H1 (cell line): ENCODE results near the gene NOL9. TPM values are rescaled to one million over a fixed set of nuclear protein-coding genes. Genes with fewer than 3 reads are reported as not detected.

Experiments
- CTCF ChIA-PET: fragments of 300-600 bp; sonication (Branson Sonifier 250); formaldehyde crosslinking; loops from one replicate; lab custom pipeline; 2021; ENCODE audit not compliant: partially characterized antibody; lab: Charles Lee
- POLR2A ChIA-PET: fragments of 300-600 bp; sonication (Branson Sonifier 250); formaldehyde crosslinking; loops from one replicate; lab custom pipeline; 2021; ENCODE audit warnings: inconsistent platforms; ENCODE audit not compliant: partially characterized antibody; lab: Charles Lee
- DNase-seq, 2 experiments: peaks; one replicate each; pipeline versions ENCODE4 v3.0.0 to v3.0.0-alpha.2; 2010 to 2022; ENCODE audit warnings: low spot score in 2 of 2, low read depth in 1 of 2, mixed read lengths in 1 of 2
- FAIRE-seq: peaks from 2 replicates; lab custom pipeline; 2011; peaks lifted over from hg19 to GRCh38; lab: Jason Lieb, UNC
- H2AFZ ChIP-seq: 2 replicates; pipeline ENCODE4 v1.8.1; 2012; ENCODE audit warnings: low read length, inconsistent platforms
- H2AK5ac ChIP-seq: 2 replicates; pipeline ENCODE4 v1.6.1; 2013; ENCODE audit warnings: low read depth, low read length
- H2BK120ac ChIP-seq: replicated peaks from 2 replicates; pipeline ENCODE3; 2013; ENCODE audit warnings: low read depth, low read length, inconsistent platforms
- H2BK12ac ChIP-seq: 2 replicates; pipeline ENCODE4 v1.6.1; 2013; ENCODE audit warnings: low read depth, low read length
- H2BK15ac ChIP-seq: 2 replicates; pipeline ENCODE4 v1.6.1; 2013; ENCODE audit warnings: low read length
- H2BK20ac ChIP-seq: 2 replicates; pipeline ENCODE4 v1.6.1; 2013; ENCODE audit warnings: low read length
- H2BK5ac ChIP-seq: 2 replicates; pipeline ENCODE4 v1.6.1; 2013; ENCODE audit warnings: low read depth, low read length
- H3K14ac ChIP-seq: 2 replicates; pipeline ENCODE4 v1.6.1; 2013; ENCODE audit warnings: inconsistent platforms; ENCODE audit not compliant: insufficient read length
- H3K18ac ChIP-seq: 2 replicates; pipeline ENCODE4 v1.6.1; 2013; ENCODE audit warnings: low read length; ENCODE audit errors: extremely low read depth
- H3K23ac ChIP-seq: 2 replicates; pipeline ENCODE4 v1.6.1; 2013; ENCODE audit warnings: inconsistent platforms; ENCODE audit not compliant: insufficient read length
- H3K23me2 ChIP-seq: 2 replicates; pipeline ENCODE4 v1.6.1; 2013; ENCODE audit warnings: low read depth, low read length
- H3K27ac ChIP-seq: 2 replicates; pipeline ENCODE4 v1.6.1; 2011; ENCODE audit warnings: low read depth, low read length, inconsistent platforms
- H3K27me3 ChIP-seq, 4 experiments: replicated peaks in 1 of 4; 1 replicate in 1 of 4; 2 replicates in 3 of 4; pipeline versions ENCODE4 v1.6.1 to v1.8.1; 2011 to 2013; ENCODE audit warnings: low read length in 3 of 4, mild to moderate bottlenecking in 3 of 4, inconsistent platforms in 2 of 4, mixed read lengths in 2 of 4, moderate library complexity in 1 of 4; ENCODE audit not compliant: control insufficient read depth in 3 of 4, insufficient read depth in 3 of 4; ENCODE audit errors: extremely low read depth in 1 of 4
- H3K36me3 ChIP-seq, 4 experiments: 2 replicates each; pipeline versions ENCODE4 v1.6.1 to v1.8.1; 2011 to 2013; ENCODE audit warnings: mild to moderate bottlenecking in 4 of 4, low read length in 3 of 4, moderate library complexity in 2 of 4, control low read depth in 1 of 4, inconsistent platforms in 1 of 4; ENCODE audit not compliant: insufficient read depth in 4 of 4, control insufficient read depth in 2 of 4
- H3K4ac ChIP-seq: replicated peaks from 2 replicates; pipeline ENCODE3; 2013; ENCODE audit warnings: low read length, low read depth, mixed read lengths, inconsistent platforms; ENCODE audit not compliant: insufficient read length
- H3K4me1 ChIP-seq, 4 experiments: replicated peaks in 1 of 4; 1 replicate in 1 of 4; 2 replicates in 3 of 4; pipeline versions ENCODE4 v1.6.1 to v1.8.1; 2011 to 2013; ENCODE audit warnings: low read length in 3 of 4, inconsistent platforms in 2 of 4, mixed read lengths in 1 of 4; ENCODE audit not compliant: insufficient read depth in 4 of 4, control insufficient read depth in 3 of 4
- H3K4me2 ChIP-seq, 2 experiments: 2 replicates each; pipeline versions ENCODE4 v1.6.1 to v1.8.1; 2011 to 2013; ENCODE audit warnings: low read depth in 2 of 2, low read length in 2 of 2, control low read depth in 1 of 2, inconsistent platforms in 1 of 2, mild to moderate bottlenecking in 1 of 2; ENCODE audit not compliant: insufficient read depth in 1 of 2
- H3K4me3 ChIP-seq, 4 experiments: fragments of 200-600, 300-600 bp in 1 of 4; sonication (generic), shearing (Covaris generic), sonication (Bioruptor Twin) in 1 of 4; 2 replicates each; pipeline versions ENCODE4 v1.5.1 to v1.8.1; 2011 to 2016; ENCODE audit warnings: low read length in 4 of 4, low read depth in 3 of 4, control low read depth in 2 of 4, inconsistent platforms in 2 of 4, mild to moderate bottlenecking in 2 of 4, mixed read lengths in 1 of 4, moderate library complexity in 1 of 4; ENCODE audit not compliant: insufficient read depth in 2 of 4; ENCODE audit errors: extremely low read depth in 1 of 4
- H3K56ac ChIP-seq: replicated peaks from 2 replicates; pipeline ENCODE3; 2013; ENCODE audit warnings: low read depth, mild to moderate bottlenecking, mixed read lengths, low read length, inconsistent platforms; ENCODE audit not compliant: insufficient read length
- H3K79me1 ChIP-seq: 2 replicates; pipeline ENCODE4 v1.6.1; 2013; ENCODE audit warnings: low read depth, low read length, control low read depth
- H3K79me2 ChIP-seq, 2 experiments: 2 replicates each; pipeline versions ENCODE4 v1.6.1 to v1.8.1; 2012 to 2013; ENCODE audit warnings: low read length in 2 of 2, mild to moderate bottlenecking in 2 of 2, inconsistent platforms in 1 of 2; ENCODE audit not compliant: insufficient read depth in 2 of 2, control insufficient read depth in 1 of 2
- H3K9ac ChIP-seq, 4 experiments: replicated peaks in 1 of 4; 1 replicate in 1 of 4; 2 replicates in 3 of 4; pipeline versions ENCODE4 v1.6.1 to v1.8.1; 2011 to 2013; ENCODE audit warnings: low read depth in 3 of 4, low read length in 3 of 4, control low read depth in 2 of 4, mild to moderate bottlenecking in 2 of 4, moderate library complexity in 2 of 4, inconsistent platforms in 1 of 4; ENCODE audit errors: extremely low read depth in 1 of 4
- H3K9me3 ChIP-seq, 2 experiments: 2 replicates each; pipeline versions ENCODE4 v1.6.1 to v1.8.1; 2012 to 2013; ENCODE audit warnings: mild to moderate bottlenecking in 2 of 2, moderate library complexity in 2 of 2, control low read depth in 1 of 2, inconsistent platforms in 1 of 2, low read depth in 1 of 2, low read length in 1 of 2, mixed read lengths in 1 of 2; ENCODE audit not compliant: insufficient read depth in 2 of 2
- H4K20me1 ChIP-seq, 2 experiments: replicated peaks in 1 of 2; 2 replicates each; pipeline versions ENCODE3 to v1.8.1; 2011 to 2013; ENCODE audit warnings: inconsistent platforms in 2 of 2, low read length in 2 of 2, mild to moderate bottlenecking in 1 of 2; ENCODE audit not compliant: insufficient read depth in 2 of 2, control insufficient read depth in 1 of 2
- H4K5ac ChIP-seq: 2 replicates; pipeline ENCODE4 v1.6.1; 2013; ENCODE audit warnings: low read length, low read depth, mixed read lengths, inconsistent platforms; ENCODE audit not compliant: insufficient read length
- H4K8ac ChIP-seq: 2 replicates; pipeline ENCODE4 v1.8.0; 2013; ENCODE audit warnings: mild to moderate bottlenecking, moderate library complexity, low read length, inconsistent platforms; ENCODE audit not compliant: insufficient read depth; ENCODE audit errors: extremely low read depth
- H4K91ac ChIP-seq: replicated peaks from 2 replicates; pipeline ENCODE3; 2013; ENCODE audit warnings: low read length, mixed read lengths, inconsistent platforms; ENCODE audit not compliant: insufficient read length
- ASH2L ChIP-seq: fragments of 200-600, 300-600 bp; sonication (generic); IDR thresholded peaks from one replicate; pipeline ENCODE4 v1.7.1; 2017; ENCODE audit warnings: low read length
- CEBPB ChIP-seq: IDR thresholded peaks from 2 replicates; pipeline ENCODE4 v1.6.1; 2012; ENCODE audit warnings: low read depth, low read length
- CREB1 ChIP-seq: IDR thresholded peaks from 2 replicates; pipeline ENCODE4 v1.6.1; 2012; ENCODE audit warnings: inconsistent platforms
- GTF2F1 ChIP-seq: IDR thresholded peaks from 2 replicates; pipeline ENCODE4 v1.6.1; 2012; ENCODE audit warnings: low read depth, low read length, improper control_type of control experiment, borderline replicate concordance
- HDAC6 ChIP-seq: IDR thresholded peaks from one replicate; pipeline ENCODE4 v1.7.1; 2012; ENCODE audit warnings: low read depth, mild to moderate bottlenecking, inconsistent platforms, low read length, moderate library complexity
- MAFK ChIP-seq: IDR thresholded peaks from 2 replicates; pipeline ENCODE4 v1.6.1; 2012; ENCODE audit warnings: low read depth, mild to moderate bottlenecking, improper control_type of control experiment, low read length
- NRF1 ChIP-seq: IDR thresholded peaks from 2 replicates; pipeline ENCODE4 v1.6.1; 2011; ENCODE audit warnings: mild to moderate bottlenecking, low read depth, low read length, improper control_type of control experiment
- PHF8 ChIP-seq: fragments of 200-600 bp; sonication (generic); conservative IDR thresholded peaks from 2 replicates; pipeline ENCODE4 v1.7.1; 2012; ENCODE audit warnings: low read depth, mild to moderate bottlenecking, inconsistent platforms, low read length, moderate library complexity
- RNF2 ChIP-seq: fragments of 200-900, 300-1000 bp; sonication (generic); IDR thresholded peaks from 2 replicates; pipeline ENCODE4 v1.7.1; 2016; ENCODE audit warnings: borderline replicate concordance, low read depth, mild to moderate bottlenecking, antibody characterized with exemption, low read length; ENCODE audit not compliant: poor library complexity, severe bottlenecking; ENCODE audit errors: missing control alignments
- RXRA ChIP-seq: IDR thresholded peaks from 2 replicates; pipeline ENCODE4 v1.6.1; 2011; ENCODE audit warnings: low read depth, mild to moderate bottlenecking, low read length, moderate library complexity; ENCODE audit not compliant: insufficient read depth
- SAP30 ChIP-seq: fragments of 300-600 bp; sonication (generic); IDR thresholded peaks from 2 replicates; pipeline ENCODE4 v1.7.1; 2012; ENCODE audit warnings: low read length, moderate library complexity, mild to moderate bottlenecking, inconsistent platforms; ENCODE audit not compliant: insufficient read depth, insufficient replicate concordance
- SIX5 ChIP-seq: IDR thresholded peaks from 2 replicates; pipeline ENCODE4 v1.6.1; 2011; ENCODE audit warnings: mild to moderate bottlenecking, low read depth, low read length
- TCF12 ChIP-seq: IDR thresholded peaks from 2 replicates; pipeline ENCODE4 v1.6.1; 2011; ENCODE audit warnings: low read depth, mild to moderate bottlenecking, low read length
- WGBS, 2 experiments: shearing (Covaris generic) in 1 of 2; methylation state at CpG; one replicate each; pipeline versions ENCODE4 v1.1.6 to v1.1.7; 2013 to 2015; ENCODE audit warnings: low lambda C conversion rate in 2 of 2, mixed read lengths in 2 of 2, inconsistent platforms in 1 of 2, low coverage in 1 of 2, missing lambda C conversion rate in 1 of 2; ENCODE audit not compliant: insufficient replicate concordance in 2 of 2, insufficient coverage in 1 of 2, insufficient read length in 1 of 2; ENCODE audit errors: extremely low coverage in 1 of 2, missing lambda C conversion rate in 1 of 2; 5-methylcytosine and 5-hydroxymethylcytosine counted together
- polyA plus RNA-seq, 7 experiments: library from polyadenylated mRNA; depleted of rRNA in 3 of 7; stranded (reverse) in 5 of 7; unstranded in 2 of 7; fragments of >200 nt in 5 of 7; fragments of 200-250 nt in 2 of 7; gene quantifications; 1 replicate in 5 of 7; 2 replicates in 1 of 7; 4 replicates in 1 of 7; pipeline versions ENCODE4 v1.2.1 to v1.2.3, GENCODE V29; 2011 to 2013; ENCODE audit warnings: missing spikeins in 2 of 7, mixed read lengths in 2 of 7
- total RNA-seq: library from RNA; stranded (reverse); fragmentation: NEBNext Ultra II Directional; extraction: Animal tissue kit (Norgen Biotek cat#: 25700); gene quantifications from 2 replicates; pipeline ENCODE4 v1.2.1, GENCODE V29; 2021
- TF ChIP-seq, protein P1 (sequence below): IDR thresholded peaks from 2 replicates; pipeline ENCODE4 v1.6.1; 2012; ENCODE audit warnings: inconsistent platforms

NOL9 gene
- total and polyA plus RNA-seq, 2 of the 8 experiments (the other 6 are each of a cell fraction or from before 2014, with no cell fraction given) = 17.1 to 38.1 TPM

DNA sequence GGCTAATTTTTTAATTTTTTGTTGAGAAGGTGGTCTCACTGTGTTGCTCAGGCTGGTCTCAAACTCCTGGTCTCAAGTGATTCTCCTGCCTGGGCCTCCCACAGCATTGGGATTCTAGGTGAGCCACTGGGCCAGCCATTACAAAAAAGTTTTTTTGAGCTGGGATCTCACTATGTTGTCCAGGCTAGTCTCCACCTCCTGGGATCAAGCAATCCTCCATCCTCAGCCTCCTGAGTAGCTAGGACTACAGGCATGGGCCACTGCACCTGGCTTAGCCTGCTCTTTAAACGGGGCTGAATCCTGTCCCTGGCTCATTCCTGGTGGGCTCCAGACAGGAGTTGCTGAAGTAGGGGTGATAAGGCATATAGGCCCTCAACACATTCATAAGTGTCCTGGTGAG, 3.3 kb upstream of the NOL9 start:
- no peak overlapping the region for H3K4ac ChIP-seq
- H4K91ac ChIP-seq = no peak overlapping the region
- no peak overlapping the region for H2BK120ac ChIP-seq
- no peak overlapping the region for H4K8ac ChIP-seq
- no peak overlapping the region for H2BK5ac ChIP-seq
- no peak for TF ChIP-seq RXRA
- TF ChIP-seq TCF12 = no peak
- TF ChIP-seq CREB1 = no peak
- no peak for TF ChIP-seq ASH2L
- TF ChIP-seq GTF2F1 = no peak
- TF ChIP-seq HDAC6 = no peak
- no peak for TF ChIP-seq SIX5
- no peak for TF ChIP-seq PHF8
- TF ChIP-seq RNF2 = no peak
- no peak for TF ChIP-seq NRF1
- no peak for TF ChIP-seq CEBPB
- TF ChIP-seq SAP30 = no peak
- TF ChIP-seq, protein P1, sequence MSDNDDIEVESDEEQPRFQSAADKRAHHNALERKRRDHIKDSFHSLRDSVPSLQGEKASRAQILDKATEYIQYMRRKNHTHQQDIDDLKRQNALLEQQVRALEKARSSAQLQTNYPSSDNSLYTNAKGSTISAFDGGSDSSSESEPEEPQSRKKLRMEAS = no peak
- TF ChIP-seq MAFK = no peak
- no peak overlapping the region for H3K56ac ChIP-seq
- H3K79me1 ChIP-seq = peaks cover 5% of the 10 kb centered on the region
- FAIRE-seq (no peak), DNase-seq (no peak)
- H4K5ac ChIP-seq = no peak overlapping the region
- peaks cover 3 to 6% (median 5%) of the 10 kb centered on the region in 4 experiments; a peak in 5 of 7 replicates for H3K4me1 ChIP-seq
- H3K36me3 ChIP-seq = no peaks in the 10 kb centered on the region
- no peak overlapping the region for H2AK5ac ChIP-seq
- no peak overlapping the region for H3K18ac ChIP-seq
- no peak overlapping the region for H2BK20ac ChIP-seq
- H3K4me2 ChIP-seq = no peak overlapping the region
- H2BK15ac ChIP-seq = no peak overlapping the region
- no peak overlapping the region for H3K14ac ChIP-seq
- POLR2A ChIA-PET = interaction anchor here (0.6 to 1.4 kb wide), 3 partner anchors 28 to 44 kb away, joined by 3 to 4 read pairs (median 3); no protein-coding TSS in a partner anchor
- no peak overlapping the region for H3K23ac ChIP-seq
- no peak overlapping the region for H3K4me3 ChIP-seq
- H3K27me3 ChIP-seq = no peaks in the 10 kb centered on the region
- H3K79me2 ChIP-seq = peaks cover 6 to 14% of the 10 kb centered on the region in 2 experiments
- no peaks in the 10 kb centered on the region; a peak in 1 of 4 replicates for H3K9me3 ChIP-seq
- CTCF ChIA-PET = interaction anchor here (0.6 to 1.3 kb wide), 5 partner anchors 9 to 43 kb away, joined by 3 read pairs; no protein-coding TSS in a partner anchor
- no peak overlapping the region for H3K9ac ChIP-seq
- peaks cover 3 to 4% of the 10 kb centered on the region in 2 experiments for H4K20me1 ChIP-seq
- H2BK12ac ChIP-seq = no peak overlapping the region
- H2AFZ ChIP-seq = no peak overlapping the region
- H3K23me2 ChIP-seq = no peaks in the 10 kb centered on the region; the same call in 1 of the 2 replicates
- H3K27ac ChIP-seq = no peak overlapping the region
- WGBS, 2 experiments = 69% methylated on average over 1 of the region's 1 CpG; no CpG with 5 or more reads in 1 of the 2 experiments
